Progenitor cell of endocrine pancreas (in vitro differentiated cells): Measurements from ENCODE around the gene POMT2. TPM values are rescaled to one million over a fixed set of nuclear protein-coding genes. Genes with fewer than 3 reads are reported as not detected.

ENCODE experiments used
- DNase-seq: peaks from one replicate; pipeline ENCODE4 v3.0.0; 2021; ENCODE audit warnings: low spot score; ENCODE audit not compliant: unreplicated experiment
- H3K27ac Mint-ChIP-seq: 2 replicates; pipeline ENCODE4 v1.8.0; 2021; ENCODE audit warnings: mild to moderate bottlenecking, moderate library complexity, mixed read lengths
- H3K27me3 Mint-ChIP-seq: 2 replicates; pipeline ENCODE4 v1.8.0; 2021; ENCODE audit warnings: mixed read lengths
- H3K36me3 Mint-ChIP-seq: 2 replicates; pipeline ENCODE4 v1.8.0; 2022; ENCODE audit warnings: mixed read lengths; ENCODE audit not compliant: insufficient read depth
- H3K4me1 Mint-ChIP-seq: 2 replicates; pipeline ENCODE4 v1.8.0; 2021; ENCODE audit warnings: low read depth, mixed read lengths
- H3K4me3 Mint-ChIP-seq: 2 replicates; pipeline ENCODE4 v1.8.0; 2021; ENCODE audit warnings: low read depth, mild to moderate bottlenecking, moderate library complexity, mixed read lengths
- H3K9me3 Mint-ChIP-seq: 2 replicates; pipeline ENCODE4 v1.8.0; 2021; ENCODE audit warnings: low read depth, mixed read lengths
- long read RNA-seq: library from polyadenylated mRNA; unstranded; transcript quantifications from one replicate; pipeline ENCODE4 v2.0.0, GENCODE V29; 2020
- total RNA-seq: library from RNA; stranded (reverse); gene quantifications from 2 replicates; pipeline ENCODE4 v1.2.1, GENCODE V29; 2021
- TF ChIP-seq, protein P1 (sequence below): fragments of 200-600 bp; sonication (generic); IDR thresholded peaks from one replicate; pipeline ENCODE4 v1.5.0; 2021; ENCODE audit warnings: antibody characterized with exemption, mild to moderate bottlenecking; ENCODE audit not compliant: unreplicated experiment

POMT2 gene, protein sequence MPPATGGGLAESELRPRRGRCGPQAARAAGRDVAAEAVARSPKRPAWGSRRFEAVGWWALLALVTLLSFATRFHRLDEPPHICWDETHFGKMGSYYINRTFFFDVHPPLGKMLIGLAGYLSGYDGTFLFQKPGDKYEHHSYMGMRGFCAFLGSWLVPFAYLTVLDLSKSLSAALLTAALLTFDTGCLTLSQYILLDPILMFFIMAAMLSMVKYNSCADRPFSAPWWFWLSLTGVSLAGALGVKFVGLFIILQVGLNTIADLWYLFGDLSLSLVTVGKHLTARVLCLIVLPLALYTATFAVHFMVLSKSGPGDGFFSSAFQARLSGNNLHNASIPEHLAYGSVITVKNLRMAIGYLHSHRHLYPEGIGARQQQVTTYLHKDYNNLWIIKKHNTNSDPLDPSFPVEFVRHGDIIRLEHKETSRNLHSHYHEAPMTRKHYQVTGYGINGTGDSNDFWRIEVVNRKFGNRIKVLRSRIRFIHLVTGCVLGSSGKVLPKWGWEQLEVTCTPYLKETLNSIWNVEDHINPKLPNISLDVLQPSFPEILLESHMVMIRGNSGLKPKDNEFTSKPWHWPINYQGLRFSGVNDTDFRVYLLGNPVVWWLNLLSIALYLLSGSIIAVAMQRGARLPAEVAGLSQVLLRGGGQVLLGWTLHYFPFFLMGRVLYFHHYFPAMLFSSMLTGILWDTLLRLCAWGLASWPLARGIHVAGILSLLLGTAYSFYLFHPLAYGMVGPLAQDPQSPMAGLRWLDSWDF
- 65.5 and 66.9 TPM in 2 replicates for total RNA-seq
- long read RNA-seq, partial matches to known transcripts, result 6 of 11 reads
- long read RNA-seq, other reads (novel, unspliced or antisense), result 5 of 11 reads

DNA sequence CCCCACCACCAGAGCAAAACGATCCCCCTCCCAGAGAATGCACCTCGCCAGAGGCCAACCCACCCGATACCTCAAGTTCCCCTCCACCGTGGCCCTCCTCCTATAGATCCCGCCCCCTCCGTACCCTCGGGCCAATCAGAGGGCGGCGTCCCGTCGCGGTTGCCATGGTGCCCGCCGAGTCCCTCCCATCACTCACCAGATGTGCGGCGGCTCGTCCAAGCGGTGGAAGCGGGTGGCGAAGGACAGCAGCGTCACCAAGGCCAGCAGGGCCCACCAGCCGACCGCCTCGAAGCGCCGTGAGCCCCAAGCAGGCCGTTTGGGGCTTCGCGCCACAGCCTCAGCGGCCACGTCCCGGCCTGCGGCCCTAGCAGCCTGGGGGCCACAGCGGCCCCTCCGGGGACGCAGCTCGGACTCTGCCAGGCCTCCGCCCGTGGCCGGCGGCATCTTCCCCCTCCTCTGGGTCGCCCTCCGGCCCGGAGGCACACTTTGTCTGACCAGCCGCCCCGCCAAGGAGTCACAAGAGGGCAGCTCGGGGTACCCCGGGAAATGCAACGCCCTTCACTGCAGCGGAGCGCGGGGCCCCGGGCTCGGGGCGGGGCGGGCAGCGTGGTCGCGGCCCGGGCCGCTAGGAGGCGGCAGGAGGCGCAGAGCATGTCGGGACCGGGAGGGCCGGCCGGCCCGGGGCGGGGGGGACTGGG lies at the start of gene POMT2:
Gene POMT2 (minus strand): TSS at position 646 of the 698 bp plus-strand sequence. CDS start 202 bp downstream, at position 444.
- TF ChIP-seq, protein P1, sequence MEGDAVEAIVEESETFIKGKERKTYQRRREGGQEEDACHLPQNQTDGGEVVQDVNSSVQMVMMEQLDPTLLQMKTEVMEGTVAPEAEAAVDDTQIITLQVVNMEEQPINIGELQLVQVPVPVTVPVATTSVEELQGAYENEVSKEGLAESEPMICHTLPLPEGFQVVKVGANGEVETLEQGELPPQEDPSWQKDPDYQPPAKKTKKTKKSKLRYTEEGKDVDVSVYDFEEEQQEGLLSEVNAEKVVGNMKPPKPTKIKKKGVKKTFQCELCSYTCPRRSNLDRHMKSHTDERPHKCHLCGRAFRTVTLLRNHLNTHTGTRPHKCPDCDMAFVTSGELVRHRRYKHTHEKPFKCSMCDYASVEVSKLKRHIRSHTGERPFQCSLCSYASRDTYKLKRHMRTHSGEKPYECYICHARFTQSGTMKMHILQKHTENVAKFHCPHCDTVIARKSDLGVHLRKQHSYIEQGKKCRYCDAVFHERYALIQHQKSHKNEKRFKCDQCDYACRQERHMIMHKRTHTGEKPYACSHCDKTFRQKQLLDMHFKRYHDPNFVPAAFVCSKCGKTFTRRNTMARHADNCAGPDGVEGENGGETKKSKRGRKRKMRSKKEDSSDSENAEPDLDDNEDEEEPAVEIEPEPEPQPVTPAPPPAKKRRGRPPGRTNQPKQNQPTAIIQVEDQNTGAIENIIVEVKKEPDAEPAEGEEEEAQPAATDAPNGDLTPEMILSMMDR, result peak; percentile 61
- Mint-ChIP-seq H3K27ac (peak within 1 kb of the TSS; percentile 100), H3K9me3 (no peaks in the 10 kb centered on the region), H3K36me3 (no peaks in the 10 kb centered on the region), H3K4me1 (peaks cover 24% of the 10 kb centered on the region), H3K4me3 (peak within 1 kb of the TSS; percentile 98), H3K27me3 (no peaks in the 10 kb centered on the region)
- peak; percentile 91 for DNase-seq

DNA sequence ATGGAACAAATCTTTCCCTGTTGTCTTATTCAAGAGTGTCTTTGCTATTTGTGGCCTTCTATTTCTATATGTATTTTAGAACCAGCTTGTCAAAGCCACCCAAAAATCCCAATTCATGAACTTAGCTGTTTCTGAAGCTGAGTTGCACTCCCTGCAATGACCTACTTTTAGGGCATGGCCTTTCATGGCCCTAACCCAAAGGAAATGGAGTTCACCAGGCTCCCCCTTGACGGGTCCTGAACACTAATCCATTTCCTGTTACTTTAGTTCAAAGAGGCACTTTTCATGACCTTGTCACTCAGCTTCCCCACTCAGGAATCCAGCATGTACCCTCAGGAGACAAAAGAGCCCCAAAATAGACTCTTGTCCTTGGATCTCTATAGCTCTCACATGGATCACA lies 48.6 kb upstream of the POMT2 start:
- TF ChIP-seq, protein P1, result no peak
- H3K36me3 Mint-ChIP-seq, result peaks cover 2% of the 10 kb centered on the region
- H3K4me3 Mint-ChIP-seq, result no peak overlapping the region
- H3K9me3 Mint-ChIP-seq, result no peaks in the 10 kb centered on the region
- H3K4me1 Mint-ChIP-seq, result peaks cover 2% of the 10 kb centered on the region
- no peaks in the 10 kb centered on the region for H3K27me3 Mint-ChIP-seq
- DNase-seq, result no peak
- H3K27ac Mint-ChIP-seq, result no peak overlapping the region

DNA sequence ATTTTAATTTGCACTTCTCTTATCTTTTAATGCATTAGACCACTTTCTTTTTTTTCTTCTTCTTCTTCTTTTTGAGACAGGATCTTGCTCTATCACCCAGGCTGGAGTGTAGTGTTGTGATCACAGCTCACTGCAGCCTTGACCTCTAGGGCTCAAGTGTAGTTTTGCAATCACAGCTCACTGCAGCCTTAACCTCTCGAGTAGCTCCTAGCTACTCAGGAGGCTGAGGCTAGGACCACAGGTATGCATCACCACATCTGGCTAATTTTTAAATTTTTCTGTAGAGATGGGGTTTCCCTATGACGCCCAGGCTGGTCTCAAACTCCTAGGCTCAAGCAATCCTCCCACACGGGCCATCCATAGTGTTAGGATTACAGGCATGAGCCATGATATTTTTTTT lies 43.5 kb upstream of the POMT2 start:
- TF ChIP-seq, protein P1, result no peak
- Mint-ChIP-seq H3K4me3 (no peak overlapping the region), H3K36me3 (peaks cover 4% of the 10 kb centered on the region), H3K4me1 (no peaks in the 10 kb centered on the region), H3K9me3 (peaks cover 5% of the 10 kb centered on the region), H3K27me3 (no peaks in the 10 kb centered on the region), H3K27ac (no peak overlapping the region)
- no peak for DNase-seq

DNA sequence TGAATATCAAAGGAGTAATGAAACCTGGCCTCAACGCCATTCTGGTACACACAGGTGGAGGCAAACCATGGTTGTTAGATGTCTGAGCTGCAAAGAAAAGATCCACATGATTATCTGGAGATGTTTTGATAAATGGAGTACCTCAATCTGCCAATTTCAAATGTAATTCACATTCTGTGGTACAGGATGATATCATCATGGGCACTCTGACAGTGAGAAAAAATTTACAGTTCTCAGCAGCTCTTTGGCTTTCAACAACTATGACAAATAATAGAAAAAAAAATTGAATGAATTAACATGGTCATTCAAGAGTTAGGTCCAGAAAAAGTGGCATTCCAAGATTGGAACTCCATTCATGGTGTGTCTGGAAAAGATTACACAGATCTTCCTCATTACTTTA lies 38.9 kb upstream of the POMT2 start:
- Mint-ChIP-seq H3K27me3 (no peaks in the 10 kb centered on the region), H3K4me3 (no peak overlapping the region), H3K9me3 (peaks cover 5% of the 10 kb centered on the region), H3K27ac (no peak overlapping the region), H3K4me1 (no peaks in the 10 kb centered on the region), H3K36me3 (peaks cover 6% of the 10 kb centered on the region)
- TF ChIP-seq, protein P1, result no peak
- DNase-seq, result no peak

DNA sequence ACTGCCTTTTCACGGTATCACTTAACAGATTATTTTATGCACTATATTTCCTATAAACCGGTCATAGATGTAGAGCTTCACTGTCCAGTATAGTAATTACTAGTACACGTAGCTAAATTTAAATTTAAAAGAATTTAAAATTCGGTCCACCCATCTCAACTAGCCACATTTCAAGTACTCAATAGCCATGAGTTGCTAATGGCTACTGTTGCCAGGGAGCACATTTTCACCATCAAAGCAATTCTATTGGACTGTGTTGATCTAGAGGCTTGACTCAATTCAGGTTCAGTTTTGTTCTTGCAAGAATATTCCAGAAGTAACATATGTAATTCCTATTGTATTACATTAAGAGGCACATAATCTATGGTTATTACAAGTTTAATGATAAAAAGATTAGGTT lies 36.2 kb upstream of the POMT2 start:
- Mint-ChIP-seq H3K27me3 (no peaks in the 10 kb centered on the region), H3K4me3 (no peak overlapping the region), H3K4me1 (peaks cover 4% of the 10 kb centered on the region), H3K9me3 (no peaks in the 10 kb centered on the region), H3K36me3 (peaks cover 6% of the 10 kb centered on the region), H3K27ac (no peak overlapping the region)
- TF ChIP-seq, protein P1, result no peak
- no peak for DNase-seq
